OCI-LY7 (cell line): ENCODE measurements around the gene GPRIN2. TPM values are rescaled to one million over a fixed set of nuclear protein-coding genes. Genes with fewer than 3 reads are reported as not detected.

Experiments
- BruUV-seq: library from RNA; stranded (reverse); fragments of 400-500 nt; replicated peaks from 2 replicates; lab custom pipeline; 2021; lab: Mats Ljungman, UMichigan
- CTCF ChIA-PET: fragments of 300-600 bp; sonication (Branson Sonifier 250); formaldehyde crosslinking; loops from one replicate; lab custom pipeline; 2022; ENCODE audit warnings: antibody characterized with exemption; ENCODE audit not compliant: unreplicated experiment; lab: Charles Lee
- POLR2A ChIA-PET: fragments of 300-600 bp; sonication (Branson Sonifier 250); formaldehyde crosslinking; loops from one replicate; lab custom pipeline; 2022; ENCODE audit warnings: antibody characterized with exemption; lab: Charles Lee
- DNase-seq: peaks from one replicate; pipeline ENCODE4 v3.0.0-alpha.2; 2015; ENCODE audit warnings: low spot score
- H2AFZ ChIP-seq: fragments of 200-600 bp; sonication (generic), shearing (Covaris generic); 2 replicates; pipeline ENCODE4 v1.6.1; 2014; ENCODE audit warnings: mild to moderate bottlenecking, antibody characterized with exemption, low read length, moderate library complexity
- H3K27ac ChIP-seq: fragments of 200-600 bp; sonication (generic); 2 replicates; pipeline ENCODE4 v1.5.1; 2014; ENCODE audit warnings: mixed run types, low read depth, mild to moderate bottlenecking, moderate library complexity, low read length, inconsistent platforms; ENCODE audit not compliant: poor library complexity, severe bottlenecking
- H3K36me3 ChIP-seq: fragments of 200-600 bp; sonication (generic); 2 replicates; pipeline ENCODE4 v1.6.1; 2014; ENCODE audit warnings: mild to moderate bottlenecking, antibody characterized with exemption, low read length, moderate library complexity, mixed read lengths; ENCODE audit not compliant: insufficient read depth
- H3K4me1 ChIP-seq: fragments of 200-600 bp; sonication (generic); 2 replicates; pipeline ENCODE4 v1.5.1; 2014; ENCODE audit warnings: mild to moderate bottlenecking, low read length; ENCODE audit not compliant: insufficient read depth, poor library complexity, severe bottlenecking
- H3K4me2 ChIP-seq: fragments of 200-600 bp; sonication (generic); 2 replicates; pipeline ENCODE4 v1.6.1; 2014; ENCODE audit warnings: mild to moderate bottlenecking, low read length
- H3K4me3 ChIP-seq: fragments of 200-600 bp; sonication (generic); 2 replicates; pipeline ENCODE4 v1.5.1; 2014; ENCODE audit warnings: mild to moderate bottlenecking, low read depth, low read length; ENCODE audit not compliant: poor library complexity, severe bottlenecking
- H3K79me2 ChIP-seq: fragments of 200-600 bp; sonication (generic); 2 replicates; pipeline ENCODE4 v1.6.1; 2016; ENCODE audit warnings: low read depth, mild to moderate bottlenecking, low read length, moderate library complexity, mixed read lengths; ENCODE audit not compliant: insufficient read depth
- H3K9me2 ChIP-seq: fragments of 200-600 bp; sonication (generic); 2 replicates; pipeline ENCODE4 v1.6.1; 2016; ENCODE audit warnings: mild to moderate bottlenecking, low read length, mixed read lengths; ENCODE audit not compliant: insufficient read depth
- H3K9me3 ChIP-seq: fragments of 200-600 bp; sonication (generic); 2 replicates; pipeline ENCODE4 v1.6.1; 2014; ENCODE audit warnings: mild to moderate bottlenecking, mixed run types, low read length, mixed read lengths
- H4K20me1 ChIP-seq: fragments of 200-600 bp; sonication (generic); 2 replicates; pipeline ENCODE4 v1.6.1; 2014; ENCODE audit warnings: mild to moderate bottlenecking, antibody characterized with exemption, low read length, moderate library complexity, mixed read lengths; ENCODE audit not compliant: insufficient read depth
- CTCF ChIP-seq: fragments of 200-600 bp; sonication (generic); conservative IDR thresholded peaks from 2 replicates; pipeline ENCODE4 v1.5.1; 2014; ENCODE audit warnings: mild to moderate bottlenecking, antibody characterized with exemption, low read length, moderate library complexity, mixed read lengths
- EZH2phosphoT487 ChIP-seq: fragments of 200-600 bp; sonication (generic); IDR thresholded peaks from 2 replicates; pipeline ENCODE4 v1.6.1; 2018; ENCODE audit warnings: low read depth, borderline replicate concordance, mild to moderate bottlenecking, mixed run types, antibody characterized with exemption, low read length, moderate library complexity, mixed read lengths
- intact Hi-C: fragments of 100-400 bp; cut with micrococcal nuclease; formaldehyde crosslinking; loops from one replicate; pipeline ENCODE4 v1.10.0; 2022; ENCODE audit not compliant: unreplicated experiment
- total RNA-seq, 2 experiments: library from RNA; depleted of rRNA in 1 of 2; stranded (reverse); fragments of >200 nt in 1 of 2; shearing (Covaris generic) in 1 of 2; gene quantifications; 2 replicates each; pipeline ENCODE4 v1.2.3, GENCODE V29; 2014 to 2022

GPRIN2 gene
- total RNA-seq, 2 experiments from 2014 or later = not detected

GRCh38 chr10:46554166-46554781 is 2.2 kb downstream of the GPRIN2 start:
- Histone ChIP-seq H3K27ac (no peak overlapping the region), H3K36me3 (no peaks in the 10 kb centered on the region), H2AFZ (no peak overlapping the region), H3K79me2 (no peaks in the 10 kb centered on the region), H3K4me1 (no peaks in the 10 kb centered on the region), H3K9me3 (no peaks in the 10 kb centered on the region), H4K20me1 (no peaks in the 10 kb centered on the region), H3K9me2 (no peaks in the 10 kb centered on the region), H3K4me2 (no peak overlapping the region), H3K4me3 (no peak overlapping the region)
- intact Hi-C loops = no loop called here
- BruUV-seq = no TSS peak
- ChIA-PET POLR2A (no interaction called here), CTCF (no interaction called here)
- TF ChIP-seq CTCF = no peak
- no peak for TF ChIP-seq EZH2phosphoT487
- no peak for DNase-seq

GRCh38 chr10:46553238-46554049 is 3.0 kb downstream of the GPRIN2 start:
- intact Hi-C loops = no loop called here
- DNase-seq = no peak
- ChIA-PET CTCF (no interaction called here), POLR2A (no interaction called here)
- Histone ChIP-seq H3K4me1 (no peaks in the 10 kb centered on the region), H3K9me2 (no peaks in the 10 kb centered on the region), H4K20me1 (no peaks in the 10 kb centered on the region), H3K79me2 (no peaks in the 10 kb centered on the region), H3K36me3 (no peaks in the 10 kb centered on the region), H2AFZ (no peak overlapping the region), H3K4me3 (no peak overlapping the region), H3K27ac (no peak overlapping the region), H3K9me3 (no peaks in the 10 kb centered on the region), H3K4me2 (no peak overlapping the region)
- no TSS peak for BruUV-seq
- TF ChIP-seq EZH2phosphoT487 (no peak), CTCF (no peak)
